ENCODE data around the gene CSDE1.

DNA sequence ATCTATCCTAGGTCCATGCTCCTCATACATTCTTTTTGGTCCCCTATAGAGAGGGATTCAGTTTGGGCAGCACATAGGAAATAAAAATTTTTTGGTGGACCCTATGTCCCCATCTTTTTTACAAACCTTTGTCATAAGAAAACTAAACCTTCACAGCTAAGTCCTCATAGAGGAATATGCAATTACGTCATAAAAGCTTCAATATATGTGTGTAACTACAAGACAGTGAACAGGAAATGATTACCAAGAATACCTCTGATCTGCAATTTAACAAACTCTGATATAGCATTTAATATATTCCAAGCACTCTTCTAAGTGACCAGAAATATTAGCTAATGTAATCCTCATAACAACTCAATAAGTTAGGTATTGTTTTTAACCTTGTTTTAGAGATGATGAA is 81.7 kb downstream of the CSDE1 start:
- TF ChIP-seq CTCF (IDR thresholded peaks at IDR 0.05; ENCODE audit: borderline replicate concordance, extremely low read depth, low read length, poor library complexity, severe bottlenecking) (no peak), EZH2 (IDR thresholded peaks at IDR 0.05; ENCODE audit: borderline replicate concordance, low read depth, low read length, severe bottlenecking) (no peak)

All from DND-41 (cell line).